HepG2 (cell line): ENCODE results near the gene NFATC4. TPM values are rescaled to one million over a fixed set of nuclear protein-coding genes. Genes with fewer than 3 reads are reported as not detected.

Source experiments
- AHDC1 ChIP-seq: sonication (generic); formaldehyde crosslinking; IDR thresholded peaks from 2 replicates; pipeline ENCODE4 v1.5.1; 2020; ENCODE audit warnings: mild to moderate bottlenecking, missing genetic modification reagents, borderline replicate concordance
- ATAD3A ChIP-seq: sonication (generic); formaldehyde crosslinking; IDR thresholded peaks from 2 replicates; pipeline ENCODE4 v1.4.0; 2020; ENCODE audit warnings: missing genetic modification reagents
- ATRX ChIP-seq: sonication (generic); formaldehyde crosslinking; IDR thresholded peaks from 2 replicates; pipeline ENCODE4 v1.4.0; 2020; ENCODE audit warnings: missing genetic modification reagents, borderline replicate concordance
- FOXP4 ChIP-seq: sonication (generic); formaldehyde crosslinking; IDR thresholded peaks from 2 replicates; pipeline ENCODE4 v1.4.0; 2020; ENCODE audit warnings: missing genetic modification reagents
- IRF1 ChIP-seq: sonication (generic); formaldehyde crosslinking; IDR thresholded peaks from 2 replicates; pipeline ENCODE4 v1.4.0; 2020; ENCODE audit warnings: low read depth, mild to moderate bottlenecking, missing genetic modification reagents
- KAT7 ChIP-seq: IDR thresholded peaks from 2 replicates; pipeline ENCODE4 v1.6.1; 2018; ENCODE audit warnings: borderline replicate concordance, missing compliant biosample characterization
- MEIS1 ChIP-seq: sonication (generic); formaldehyde crosslinking; IDR thresholded peaks from 2 replicates; pipeline ENCODE4 v1.9.0; 2021; ENCODE audit warnings: mild to moderate bottlenecking, missing genetic modification reagents, moderate library complexity, borderline replicate concordance
- ZFP1 ChIP-seq: IDR thresholded peaks from 2 replicates; pipeline ENCODE4 v1.6.1; 2016
- ZMAT3 ChIP-seq: sonication (generic); formaldehyde crosslinking; conservative IDR thresholded peaks from 2 replicates; pipeline ENCODE4 v1.7.0; 2021; ENCODE audit warnings: missing genetic modification reagents
- ZNF747 ChIP-seq: sonication (generic); formaldehyde crosslinking; IDR thresholded peaks from 2 replicates; pipeline ENCODE4 v1.8.1; 2023; ENCODE audit warnings: missing genetic modification reagents, mild to moderate bottlenecking, borderline replicate concordance
- ZNF75D ChIP-seq: sonication (generic); formaldehyde crosslinking; IDR thresholded peaks from 2 replicates; pipeline ENCODE4 v1.8.1; 2023; ENCODE audit warnings: missing genetic modification reagents, mild to moderate bottlenecking, borderline replicate concordance
- polyA plus RNA-seq, 8 experiments: library from polyadenylated mRNA; depleted of rRNA in 3 of 8; stranded (reverse) in 7 of 8; unstranded in 1 of 8; fragments of >200 nt; fragmentation: Illumina TruSeq in 4 of 8; extraction: Trizol in 4 of 8; gene quantifications; 2 replicates each; pipeline versions ENCODE4 v1.2.1 to v1.2.3, GENCODE V29; 2011 to 2016; ENCODE audit warnings: low read depth in 4 of 8, missing spikeins in 1 of 8, mixed read lengths in 1 of 8; ENCODE audit not compliant: insufficient read depth in 1 of 8
- total RNA-seq, 5 experiments: library from RNA; depleted of rRNA; stranded (reverse); fragments of >200 nt; fragmentation: Illumina TruSeq; extraction: Trizol; gene quantifications; 2 replicates each; pipeline ENCODE4 v1.2.3, GENCODE V29; 2016; ENCODE audit warnings: low read depth in 1 of 5

Gene NFATC4
- total and polyA plus RNA-seq, 2 of the 13 experiments (the other 11 are each of a cell fraction or from before 2014, with no cell fraction given), result 0.04 to 0.15 TPM

- no peak for TF ChIP-seq ATAD3A (CRISPR knock-in tag)
- TF ChIP-seq ZFP1 (CRISPR knock-in tag), result no peak
- TF ChIP-seq KAT7 (CRISPR knock-in tag), result no peak
- no peak for TF ChIP-seq AHDC1 (CRISPR knock-in tag)
- TF ChIP-seq MEIS1 (CRISPR knock-in tag), result no peak
- no peak for TF ChIP-seq ZNF75D (CRISPR knock-in tag)
- TF ChIP-seq ZMAT3, result no peak
- TF ChIP-seq FOXP4, result no peak
- no peak for TF ChIP-seq IRF1 (CRISPR knock-in tag)
- no peak for TF ChIP-seq ZNF747 (CRISPR knock-in tag)
- no peak for TF ChIP-seq ATRX (CRISPR knock-in tag)
- TF ChIP-seq, all 625 proteins: peak for 3
Measured at GRCh38 chr14:24338843-24339242, 29.1 kb upstream of the NFATC4 start (continued).
